GM21529 (cell line): ENCODE results near the gene SGPP1.
"Not testable (repeated sequence)": the region's sequence is repeated elsewhere in the genome, so short reads cannot be mapped to it uniquely, and the experiment has no call there.

ENCODE experiments used
- ATAC-seq: cut with Tn5 transposase; IDR thresholded peaks from one replicate; pipeline ENCODE4 v1.9.1; 2021; ENCODE audit not compliant: unreplicated experiment

Gene SGPP1

GRCh38 chr14:63673886-63674497 is 53.9 kb downstream of the SGPP1 start:
- ATAC-seq: no peak

GRCh38 chr14:63673255-63673654 is 54.6 kb downstream of the SGPP1 start:
- ATAC-seq: no peak

- ATAC-seq: peak; percentile 63
These were observed 55.3 kb downstream of the SGPP1 start for GRCh38 chr14:63672417-63673180.

GRCh38 chr14:63671987-63672386 is 55.9 kb downstream of the SGPP1 start:
- no peak for ATAC-seq

- no peak for ATAC-seq
These were observed 57.2 kb downstream of the SGPP1 start for GRCh38 chr14:63670692-63671091.

- no peak for ATAC-seq
These were observed 61.5 kb downstream of the SGPP1 start for GRCh38 chr14:63666335-63666734.

- ATAC-seq: no peak
These were observed 64.2 kb downstream of the SGPP1 start for GRCh38 chr14:63663428-63664341.

GRCh38 chr14:63662776-63663175 is 65.1 kb downstream of the SGPP1 start:
- ATAC-seq: no peak

- ATAC-seq: not testable (repeated sequence)
These were observed 66.0 kb downstream of the SGPP1 start for GRCh38 chr14:63661881-63662280.

GRCh38 chr14:63659726-63660125 is 68.1 kb downstream of the SGPP1 start:
- no peak for ATAC-seq

- no peak for ATAC-seq
These were observed 71.7 kb downstream of the SGPP1 start for GRCh38 chr14:63656194-63656593.

GRCh38 chr14:63654936-63655335 is 72.9 kb downstream of the SGPP1 start:
- no peak for ATAC-seq

- ATAC-seq: no peak
These were observed 73.5 kb downstream of the SGPP1 start for GRCh38 chr14:63654346-63654745.

GRCh38 chr14:63652406-63652805 is 75.5 kb downstream of the SGPP1 start:
- no peak for ATAC-seq

GRCh38 chr14:63650256-63650952 is 77.5 kb downstream of the SGPP1 start:
- peak; percentile 53 for ATAC-seq

GRCh38 chr14:63647696-63648410 is 80.0 kb downstream of the SGPP1 start:
- ATAC-seq: no peak

- ATAC-seq: no peak
These were observed 83.1 kb downstream of the SGPP1 start for GRCh38 chr14:63644741-63645140.

- ATAC-seq: no peak
These were observed 85.0 kb downstream of the SGPP1 start for GRCh38 chr14:63642656-63643382.

GRCh38 chr14:63642229-63642611 is 85.6 kb downstream of the SGPP1 start:
- ATAC-seq: peak; percentile 69
